Measurements from ENCODE around the gene YAE1. TPM values are rescaled to one million over a fixed set of nuclear protein-coding genes. Genes with fewer than 3 reads are reported as not detected.
A peak's percentile ranks its signal among the peaks of the same experiment; 100 is the strongest.

The YAE1 gene
- total RNA-seq, 1 experiment from 2014 or later: 16.1 TPM

DNA sequence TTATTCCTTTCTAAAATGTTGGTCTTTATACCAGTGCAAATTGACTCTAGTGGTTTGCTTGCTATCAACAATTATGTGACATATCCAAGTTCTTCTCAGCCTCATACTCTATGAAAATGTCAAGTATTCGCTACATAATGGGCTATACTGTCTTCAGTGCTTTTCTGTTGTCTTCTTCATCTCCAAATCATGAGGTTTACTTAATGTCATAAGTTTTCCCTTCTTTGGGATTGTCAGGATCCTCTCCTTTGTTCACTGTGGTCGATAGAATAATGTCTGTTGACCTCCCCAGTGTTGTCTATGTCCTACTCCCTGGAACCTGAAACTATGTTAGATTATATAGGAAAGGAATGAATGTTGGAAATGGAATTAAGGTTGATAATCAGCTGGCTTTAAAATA lies 40.7 kb downstream of the YAE1 start:
- H3K36me3 ChIP-seq (replicated peaks; ENCODE audit: control insufficient read depth, insufficient read depth, low read length): no peaks in the 10 kb centered on the region
- H3K4me3 ChIP-seq (ENCODE audit: insufficient read depth, low read depth, low read length): no peak overlapping the region
- peaks cover 10% of the 10 kb centered on the region for H3K27me3 ChIP-seq (ENCODE audit: control insufficient read depth, insufficient read depth, low read length)
- DNase-seq: no peak

DNA sequence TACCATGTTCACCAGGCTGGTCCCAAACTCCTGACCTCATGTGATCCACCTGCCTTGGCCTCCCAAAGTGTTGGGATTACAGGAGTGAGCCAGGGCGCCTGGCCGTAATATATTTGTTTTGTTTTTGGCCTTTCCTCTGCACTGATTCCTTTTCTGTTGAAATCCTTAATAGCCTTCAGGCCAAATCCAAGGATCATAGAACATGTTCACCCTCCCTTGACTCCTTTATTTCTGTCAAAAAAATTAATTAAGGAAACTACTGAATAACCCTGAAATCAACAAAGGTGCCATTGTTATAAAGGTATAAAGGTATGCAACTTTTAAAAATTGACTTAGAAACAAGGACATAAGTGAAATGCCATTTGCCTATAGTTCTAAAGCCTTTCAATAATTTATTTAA lies 41.7 kb downstream of the YAE1 start:
- peaks cover 10% of the 10 kb centered on the region for H3K27me3 ChIP-seq (ENCODE audit: control insufficient read depth, insufficient read depth, low read length)
- H3K4me3 ChIP-seq (ENCODE audit: insufficient read depth, low read depth, low read length): no peak overlapping the region
- no peak for DNase-seq
- H3K36me3 ChIP-seq (replicated peaks; ENCODE audit: control insufficient read depth, insufficient read depth, low read length): no peaks in the 10 kb centered on the region

DNA sequence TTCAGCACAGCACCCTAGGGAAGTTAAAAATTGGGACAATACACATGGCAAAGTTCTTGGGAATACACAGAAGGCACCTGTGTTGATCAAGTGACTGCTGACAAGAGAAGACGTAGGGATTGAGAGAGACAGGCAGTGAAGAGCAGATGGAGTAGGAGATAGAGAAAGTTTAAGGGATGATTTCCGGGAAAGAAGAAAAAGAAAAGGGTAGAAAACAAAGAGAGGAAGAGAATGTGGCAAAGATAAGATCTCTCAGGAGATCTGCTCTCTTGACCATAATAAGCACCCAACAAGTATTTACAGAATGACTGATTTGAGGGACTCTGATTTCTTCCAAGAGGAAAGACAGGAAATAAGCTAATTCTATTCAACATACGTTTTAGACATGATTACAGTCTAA lies 42.1 kb downstream of the YAE1 start:
- H3K4me3 ChIP-seq (ENCODE audit: insufficient read depth, low read depth, low read length): no peak overlapping the region
- peaks cover 10% of the 10 kb centered on the region for H3K27me3 ChIP-seq (ENCODE audit: control insufficient read depth, insufficient read depth, low read length)
- no peaks in the 10 kb centered on the region for H3K36me3 ChIP-seq (replicated peaks; ENCODE audit: control insufficient read depth, insufficient read depth, low read length)
- DNase-seq: no peak

DNA sequence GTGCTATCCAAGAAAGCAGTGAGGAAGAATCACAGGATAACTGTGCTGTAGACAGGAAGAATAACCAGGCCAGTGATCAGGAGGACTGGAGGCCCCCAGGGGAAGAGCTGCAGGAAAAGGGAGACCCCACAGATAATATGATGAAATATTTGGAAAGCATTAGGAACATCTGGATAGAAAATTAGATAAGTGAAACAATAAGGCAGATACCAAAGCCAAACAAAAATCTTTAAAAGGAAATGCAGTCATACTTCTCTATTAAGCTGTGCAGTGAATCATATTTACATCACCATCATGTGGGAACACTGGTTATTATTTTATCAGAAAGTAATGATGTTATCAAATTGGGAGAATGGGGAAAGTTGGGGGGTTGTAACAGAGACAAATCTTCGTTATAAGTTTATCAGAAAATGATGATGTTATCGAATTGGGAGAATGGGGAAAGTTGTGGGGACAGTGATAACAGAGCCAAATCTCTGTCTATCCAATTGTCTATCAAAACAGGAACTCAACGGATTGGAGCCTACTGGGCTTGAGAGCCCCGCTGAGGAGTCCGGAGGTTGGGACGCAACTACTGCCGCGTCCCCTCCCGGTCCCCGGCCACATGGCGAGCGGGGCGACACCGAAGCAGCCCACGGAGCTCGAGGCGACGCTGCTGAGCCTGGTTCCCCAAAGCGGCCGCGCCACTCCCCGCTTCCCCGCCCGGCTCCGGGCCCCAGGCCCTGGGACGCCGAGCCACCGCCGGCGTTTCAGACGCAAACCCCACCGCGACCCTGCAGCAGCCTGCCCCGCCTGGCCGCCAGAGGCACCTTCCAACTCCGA lies 43.1 kb downstream of the YAE1 start:
- Histone ChIP-seq H3K4me3 (ENCODE audit: insufficient read depth, low read depth, low read length) (peak overlapping the region; percentile 26), H3K36me3 (replicated peaks; ENCODE audit: control insufficient read depth, insufficient read depth, low read length) (no peaks in the 10 kb centered on the region)

DNA sequence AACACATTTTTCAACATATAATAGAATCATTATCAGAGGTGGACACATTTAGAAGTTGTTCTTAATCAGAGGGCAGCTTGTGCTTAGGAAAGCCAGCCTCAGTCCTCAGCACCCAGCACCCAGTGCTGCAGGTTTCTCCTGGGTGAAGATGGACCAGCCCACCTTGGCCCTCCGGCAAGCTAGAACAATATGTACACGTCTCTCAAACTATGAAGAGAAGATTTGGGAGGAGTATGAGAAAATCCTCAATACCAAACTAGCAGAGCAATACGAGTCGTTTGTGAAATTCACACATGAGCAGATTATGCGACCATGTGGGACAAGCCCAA lies 43.7 kb downstream of the YAE1 start:
- Histone ChIP-seq H3K27me3 (ENCODE audit: control insufficient read depth, insufficient read depth, low read length) (peaks cover 10% of the 10 kb centered on the region), H3K4me3 (ENCODE audit: insufficient read depth, low read depth, low read length) (no peak overlapping the region), H3K36me3 (replicated peaks; ENCODE audit: control insufficient read depth, insufficient read depth, low read length) (no peaks in the 10 kb centered on the region)
- no peak for DNase-seq

More for the DNA sequence above, 43.1 kb downstream of the YAE1 start:
- peaks cover 10% of the 10 kb centered on the region for H3K27me3 ChIP-seq (ENCODE audit: control insufficient read depth, insufficient read depth, low read length)
- DNase-seq: peak; percentile 86

DNA sequence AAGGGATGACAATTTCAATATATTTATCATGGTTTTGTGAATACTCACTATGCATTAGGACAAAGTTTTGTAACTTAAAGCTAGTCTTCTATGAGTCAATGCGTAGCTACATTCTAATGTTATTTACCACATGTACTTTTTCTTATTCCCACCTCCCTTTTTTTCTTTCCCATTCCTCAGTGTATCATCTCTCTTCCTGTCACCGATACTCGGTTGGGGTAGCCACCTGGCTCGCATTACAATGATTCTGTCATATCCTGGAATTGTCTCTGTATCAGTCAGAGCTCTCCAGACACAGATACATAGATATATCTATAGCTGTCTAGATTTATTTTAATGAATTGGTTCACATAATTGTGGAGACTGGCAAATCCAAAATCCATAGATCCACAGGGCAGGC lies 47.4 kb downstream of the YAE1 start:
- H3K36me3 ChIP-seq (replicated peaks; ENCODE audit: control insufficient read depth, insufficient read depth, low read length): no peaks in the 10 kb centered on the region
- H3K4me3 ChIP-seq (ENCODE audit: insufficient read depth, low read depth, low read length): no peak overlapping the region
- DNase-seq: no peak
- peaks cover 10% of the 10 kb centered on the region for H3K27me3 ChIP-seq (ENCODE audit: control insufficient read depth, insufficient read depth, low read length)

DNA sequence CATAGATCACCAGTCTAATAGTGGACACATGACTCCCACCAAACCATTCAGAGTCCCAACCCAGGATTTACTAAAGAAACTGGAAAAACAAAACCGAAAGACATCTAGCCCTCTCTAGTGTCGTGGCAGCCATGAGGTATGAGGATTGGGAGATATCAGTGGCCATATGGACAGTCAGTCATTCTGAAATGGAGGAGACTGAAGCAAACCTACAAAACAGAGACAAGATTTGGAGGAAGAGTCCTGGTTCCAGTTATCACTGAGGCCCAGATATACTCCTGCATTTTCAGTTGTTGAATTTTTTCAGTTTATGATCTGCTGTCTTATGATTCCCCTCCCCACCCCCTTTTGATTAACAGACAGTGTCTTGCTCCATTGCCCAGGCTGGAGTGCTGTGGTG lies 48.1 kb downstream of the YAE1 start:
- H3K27me3 ChIP-seq (ENCODE audit: control insufficient read depth, insufficient read depth, low read length): peaks cover 10% of the 10 kb centered on the region
- no peak for DNase-seq
- no peak overlapping the region for H3K4me3 ChIP-seq (ENCODE audit: insufficient read depth, low read depth, low read length)
- H3K36me3 ChIP-seq (replicated peaks; ENCODE audit: control insufficient read depth, insufficient read depth, low read length): no peaks in the 10 kb centered on the region

DNA sequence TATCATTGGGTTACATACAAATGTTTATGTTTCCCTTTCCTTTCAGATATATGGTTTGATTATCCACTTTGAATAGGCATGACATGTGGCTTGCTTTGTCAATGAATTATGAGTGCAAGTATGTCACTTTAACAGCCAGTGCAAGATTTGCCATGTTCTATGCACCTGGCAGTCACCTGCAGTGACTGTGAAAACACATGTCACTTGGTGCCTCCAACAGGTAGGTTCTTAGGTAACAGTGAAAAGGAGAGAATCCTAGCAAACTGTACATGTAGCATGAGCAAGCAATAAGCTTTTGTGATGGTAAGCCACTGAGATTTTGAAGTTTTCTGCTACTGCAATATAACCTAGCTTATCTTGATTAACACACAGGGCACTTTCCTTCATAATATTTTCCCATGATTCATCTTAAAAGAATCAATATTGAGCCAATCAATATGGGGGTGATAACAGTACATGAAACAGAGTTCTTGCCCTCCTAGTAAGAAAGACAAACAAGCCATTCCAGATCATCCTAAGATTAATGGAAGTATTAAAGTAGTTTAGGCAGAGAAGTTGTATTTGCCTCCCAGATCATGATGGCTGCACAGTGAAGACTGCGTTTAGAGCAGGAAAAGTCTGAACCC lies 49.3 kb downstream of the YAE1 start:
- no peak for DNase-seq
- Histone ChIP-seq H3K27me3 (ENCODE audit: control insufficient read depth, insufficient read depth, low read length) (peaks cover under 1% of the 10 kb centered on the region; the same call in 1 of the 2 replicates), H3K36me3 (replicated peaks; ENCODE audit: control insufficient read depth, insufficient read depth, low read length) (no peaks in the 10 kb centered on the region), H3K4me3 (ENCODE audit: insufficient read depth, low read depth, low read length) (no peak overlapping the region)

DNA sequence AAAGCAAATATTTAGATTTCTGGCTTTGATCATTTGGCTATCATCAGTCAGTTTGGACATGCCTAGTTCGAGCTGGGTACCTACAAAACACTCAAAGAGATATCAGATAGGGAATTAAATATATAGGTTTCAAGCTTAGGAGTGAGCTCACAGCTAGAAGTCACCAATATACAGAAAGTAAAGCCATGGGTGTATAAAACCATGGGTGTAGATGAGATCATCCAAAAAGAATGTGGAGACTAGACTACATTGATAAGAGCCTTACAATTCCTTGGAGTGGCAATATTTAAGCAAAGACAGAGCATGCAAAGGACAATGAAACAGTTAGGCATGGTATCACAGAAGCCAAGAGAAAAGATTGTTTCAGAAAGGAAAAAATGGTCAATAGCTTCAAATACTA lies 49.9 kb downstream of the YAE1 start:
- Histone ChIP-seq H3K36me3 (replicated peaks; ENCODE audit: control insufficient read depth, insufficient read depth, low read length) (no peaks in the 10 kb centered on the region), H3K4me3 (ENCODE audit: insufficient read depth, low read depth, low read length) (no peak overlapping the region), H3K27me3 (ENCODE audit: control insufficient read depth, insufficient read depth, low read length) (no peaks in the 10 kb centered on the region; the same call in 1 of the 2 replicates)
- no peak for DNase-seq

DNA sequence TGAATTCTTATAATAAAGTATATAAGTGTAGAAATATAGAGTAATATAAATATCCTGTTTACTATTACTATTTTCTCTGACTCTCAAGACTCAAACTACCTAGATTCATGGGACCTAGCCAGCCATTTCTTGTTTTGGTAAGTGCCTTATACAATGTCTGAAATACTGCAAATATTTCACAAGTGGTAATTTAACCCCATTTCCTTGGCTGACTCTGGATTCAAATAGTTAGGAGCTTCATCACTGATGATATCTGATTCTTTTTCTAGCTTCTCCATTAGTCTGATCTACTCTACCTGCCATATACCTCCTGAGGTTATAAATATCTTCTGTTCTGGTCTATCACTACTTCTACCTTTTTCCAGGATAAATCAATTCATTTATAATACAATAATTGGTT lies 50.8 kb downstream of the YAE1 start:
- DNase-seq: no peak
- Histone ChIP-seq H3K27me3 (ENCODE audit: control insufficient read depth, insufficient read depth, low read length) (no peaks in the 10 kb centered on the region; the same call in 1 of the 2 replicates), H3K36me3 (replicated peaks; ENCODE audit: control insufficient read depth, insufficient read depth, low read length) (no peaks in the 10 kb centered on the region), H3K4me3 (ENCODE audit: insufficient read depth, low read depth, low read length) (no peak overlapping the region)

DNA sequence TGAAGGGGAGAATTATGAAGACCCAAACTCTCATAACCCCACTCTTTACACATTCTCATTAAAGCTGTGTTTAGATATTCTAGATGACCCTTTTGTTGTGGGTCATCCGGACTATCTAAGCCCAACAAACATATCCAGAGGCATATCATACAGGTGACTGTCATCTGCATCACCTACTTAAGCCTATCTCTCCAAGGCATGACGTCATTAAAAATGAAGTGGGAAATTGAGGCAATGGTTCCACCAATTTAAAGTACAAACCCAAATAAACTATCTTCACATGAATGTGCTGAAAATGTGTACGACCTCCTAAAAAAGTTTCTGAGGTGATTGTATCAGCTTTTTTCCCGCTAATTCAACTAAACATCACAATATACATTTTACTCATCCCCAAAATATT lies 52.7 kb downstream of the YAE1 start:
- Histone ChIP-seq H3K27me3 (ENCODE audit: control insufficient read depth, insufficient read depth, low read length) (no peaks in the 10 kb centered on the region), H3K4me3 (ENCODE audit: insufficient read depth, low read depth, low read length) (no peak overlapping the region), H3K36me3 (replicated peaks; ENCODE audit: control insufficient read depth, insufficient read depth, low read length) (no peaks in the 10 kb centered on the region)
- DNase-seq: no peak

DNA sequence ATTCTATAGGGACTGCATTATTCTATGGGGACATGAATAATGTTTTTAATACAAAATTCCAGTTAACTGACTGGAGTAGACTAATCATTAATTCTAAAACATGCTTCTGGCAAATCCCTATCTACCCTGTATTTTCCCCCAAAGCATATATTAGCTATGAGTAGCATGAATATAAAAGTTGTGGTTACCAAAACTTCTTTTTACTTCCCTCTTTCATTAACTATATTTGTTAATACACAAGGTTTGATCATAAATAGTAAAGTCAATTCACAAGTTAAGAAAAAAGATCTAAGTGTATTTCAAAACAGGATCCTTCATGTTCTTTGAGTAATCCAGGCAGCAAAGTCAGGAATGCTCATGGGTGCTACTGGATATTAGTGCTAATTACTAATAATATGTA lies 54.3 kb downstream of the YAE1 start:
- Histone ChIP-seq H3K27me3 (ENCODE audit: control insufficient read depth, insufficient read depth, low read length) (no peaks in the 10 kb centered on the region), H3K4me3 (ENCODE audit: insufficient read depth, low read depth, low read length) (no peak overlapping the region), H3K36me3 (replicated peaks; ENCODE audit: control insufficient read depth, insufficient read depth, low read length) (no peaks in the 10 kb centered on the region)
- no peak for DNase-seq

DNA sequence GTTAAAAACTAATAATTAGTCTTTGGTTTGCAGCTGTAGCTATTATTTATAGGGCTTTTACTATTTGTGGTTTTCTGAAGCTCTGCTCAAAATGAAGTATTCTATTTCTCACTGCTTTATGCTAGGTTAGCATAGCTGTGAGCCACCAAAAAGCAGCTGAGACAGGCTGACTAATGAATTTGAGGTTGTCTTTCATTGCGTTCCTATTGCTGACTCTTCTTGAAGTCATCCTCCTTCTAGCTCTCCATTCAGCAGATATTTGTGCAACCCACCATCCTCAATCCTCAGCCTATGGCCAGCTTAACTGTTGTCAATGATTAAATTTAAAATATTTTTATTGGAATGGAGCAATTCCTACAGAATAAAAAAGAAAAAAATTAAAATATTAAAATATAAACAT lies 55.1 kb downstream of the YAE1 start:
- DNase-seq: no peak
- Histone ChIP-seq H3K27me3 (ENCODE audit: control insufficient read depth, insufficient read depth, low read length) (no peaks in the 10 kb centered on the region), H3K4me3 (ENCODE audit: insufficient read depth, low read depth, low read length) (no peak overlapping the region), H3K36me3 (replicated peaks; ENCODE audit: control insufficient read depth, insufficient read depth, low read length) (no peaks in the 10 kb centered on the region)

DNA sequence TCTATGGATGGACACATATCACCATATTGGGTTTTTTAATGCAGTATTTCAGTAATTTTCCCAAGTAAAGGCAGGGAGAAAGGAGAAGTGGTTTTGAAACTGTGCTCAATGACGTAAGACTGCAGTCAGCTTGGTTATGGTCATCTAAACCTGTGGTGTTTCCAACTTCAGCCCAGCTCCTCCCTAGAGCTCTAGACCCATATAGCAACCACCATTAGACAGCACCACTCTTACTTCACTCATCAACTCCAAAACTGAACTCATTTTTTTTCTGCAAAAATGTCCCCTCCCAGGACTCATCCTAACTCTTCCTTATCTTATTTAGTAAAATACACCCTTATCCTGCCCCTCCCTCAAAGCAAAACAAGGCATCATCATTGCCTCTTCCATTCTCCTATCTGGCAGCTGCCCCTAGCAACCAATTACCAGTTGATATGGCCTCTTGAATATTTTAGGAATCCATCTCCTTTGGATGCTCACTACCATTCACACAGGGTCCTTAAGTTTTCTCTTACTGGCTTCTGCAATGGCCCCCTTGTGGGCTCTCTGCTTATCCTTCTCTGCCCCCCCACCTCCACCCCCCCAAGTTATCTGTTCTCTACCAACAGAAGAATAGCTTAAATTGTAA lies 55.7 kb downstream of the YAE1 start:
- Histone ChIP-seq H3K27me3 (ENCODE audit: control insufficient read depth, insufficient read depth, low read length) (no peaks in the 10 kb centered on the region), H3K4me3 (ENCODE audit: insufficient read depth, low read depth, low read length) (no peak overlapping the region), H3K36me3 (replicated peaks; ENCODE audit: control insufficient read depth, insufficient read depth, low read length) (no peaks in the 10 kb centered on the region)
- DNase-seq: peak; percentile 19
